ENCODE results near the gene KLK14.

The KLK14 gene

GRCh38 chr19:51084505-51084904 lies 1.8 kb upstream of the KLK14 start:
- no peak for TF ChIP-seq CTCF (IDR thresholded peaks at IDR 0.05)
- Histone ChIP-seq H3K27ac (no peak overlapping the region), H3K36me3 (no peaks in the 10 kb centered on the region), H3K4me3 (ENCODE audit: low read depth in 1 of 2, low read length in 1 of 2) (no peak overlapping the region), H3K27me3 (peaks cover 21% of the 10 kb centered on the region), H3K9me3 (no peaks in the 10 kb centered on the region), H3K4me1 (ENCODE audit: control insufficient read depth in 1 of 2, insufficient read depth in 1 of 2, low read depth in 1 of 2, low read length in 1 of 2) (no peaks in the 10 kb centered on the region)

GRCh38 chr19:51083783-51084182 lies 1.1 kb upstream of the KLK14 start:
- no peak for TF ChIP-seq CTCF (IDR thresholded peaks at IDR 0.05)
- Histone ChIP-seq H3K9me3 (no peaks in the 10 kb centered on the region), H3K4me3 (ENCODE audit: low read depth in 1 of 2, low read length in 1 of 2) (no peak overlapping the region), H3K27me3 (peaks cover 21% of the 10 kb centered on the region), H3K4me1 (ENCODE audit: control insufficient read depth in 1 of 2, insufficient read depth in 1 of 2, low read depth in 1 of 2, low read length in 1 of 2) (no peaks in the 10 kb centered on the region), H3K36me3 (no peaks in the 10 kb centered on the region), H3K27ac (no peak overlapping the region)

- Histone ChIP-seq H3K4me3 (ENCODE audit: low read depth in 1 of 2, low read length in 1 of 2) (no peak overlapping the region), H3K27me3 (peaks cover 21% of the 10 kb centered on the region), H3K9me3 (no peaks in the 10 kb centered on the region), H3K4me1 (ENCODE audit: control insufficient read depth in 1 of 2, insufficient read depth in 1 of 2, low read depth in 1 of 2, low read length in 1 of 2) (no peaks in the 10 kb centered on the region), H3K27ac (no peak overlapping the region), H3K36me3 (no peaks in the 10 kb centered on the region)
- no peak for TF ChIP-seq CTCF (IDR thresholded peaks at IDR 0.05)
Observed at GRCh38 chr19:51083181-51083580, 494 bp upstream of the KLK14 start.

GRCh38 chr19:51081476-51081875 lies 1.2 kb downstream of the KLK14 start:
- Histone ChIP-seq H3K9me3 (no peaks in the 10 kb centered on the region), H3K27ac (no peak overlapping the region), H3K36me3 (no peaks in the 10 kb centered on the region), H3K4me1 (ENCODE audit: control insufficient read depth in 1 of 2, insufficient read depth in 1 of 2, low read depth in 1 of 2, low read length in 1 of 2) (no peaks in the 10 kb centered on the region), H3K4me3 (ENCODE audit: low read depth in 1 of 2, low read length in 1 of 2) (no peak overlapping the region), H3K27me3 (peaks cover 23% of the 10 kb centered on the region)
- TF ChIP-seq CTCF (IDR thresholded peaks at IDR 0.05): no peak

- H3K4me1 ChIP-seq (ENCODE audit: control insufficient read depth in 1 of 2, insufficient read depth in 1 of 2, low read depth in 1 of 2, low read length in 1 of 2): no peaks in the 10 kb centered on the region
- no peak overlapping the region for H3K4me3 ChIP-seq (ENCODE audit: low read depth in 1 of 2, low read length in 1 of 2)
- H3K9me3 ChIP-seq: no peaks in the 10 kb centered on the region
- no peak overlapping the region for H3K27ac ChIP-seq
- H3K36me3 ChIP-seq: no peaks in the 10 kb centered on the region
- H3K27me3 ChIP-seq: peaks cover 33% of the 10 kb centered on the region
- no peak for TF ChIP-seq CTCF (IDR thresholded peaks at IDR 0.05)
Observed at GRCh38 chr19:51079481-51080110, 3.1 kb downstream of the KLK14 start.
